Gastroesophageal sphincter (tissue), 4 donors: ENCODE data around the gene KIR2DL3. TPM values are rescaled to one million over a fixed set of nuclear protein-coding genes. Genes with fewer than 3 reads are reported as not detected.
"Not testable (repeated sequence)": the region's sequence is repeated elsewhere in the genome, so short reads cannot be mapped to it uniquely, and the experiment has no call there.

Source experiments
- ATAC-seq: fragments of 150-250 bp; one replicate; pipeline ENCODE4 v1.9.1; 2016; ENCODE audit warnings: mild to moderate bottlenecking, moderate library complexity
- H3K27ac ChIP-seq, 4 donors: fragments of 200-600 bp; sonication (generic) in 3 of 4; 1 replicate in 3 of 4; 2 replicates in 1 of 4; pipeline ENCODE4 v1.5.1; 2016 to 2019
- H3K27me3 ChIP-seq: fragments of 200-600 bp; sonication (generic); one replicate; pipeline ENCODE4 v1.5.1; 2019
- H3K36me3 ChIP-seq, 2 donors: fragments of 200-600 bp; sonication (generic); one replicate each; pipeline ENCODE4 v1.5.1; 2019; ENCODE audit warnings: control low read depth in 1 of 2
- H3K4me1 ChIP-seq, 3 donors: fragments of 200-600 bp; sonication (generic); 1 replicate in 2 of 3; 2 replicates in 1 of 3; pipeline ENCODE4 v1.5.1; 2016 to 2019; ENCODE audit warnings: control low read depth in 2 of 3
- H3K4me3 ChIP-seq, 2 donors: fragments of 200-600 bp; sonication (generic); one replicate each; pipeline ENCODE4 v1.5.1; 2019; ENCODE audit warnings: mild to moderate bottlenecking in 1 of 2, moderate library complexity in 1 of 2
- H3K9me3 ChIP-seq, 3 donors: fragments of 200-600 bp; sonication (generic); one replicate each; pipeline ENCODE4 v1.5.1; 2017 to 2019; ENCODE audit warnings: control low read depth in 2 of 3
- CTCF ChIP-seq, 4 experiments: fragments of 200-600 bp in 2 of 4; fragments of 450-650 bp in 2 of 4; sonication (generic) in 1 of 4; IDR thresholded peaks; one replicate each; pipeline ENCODE4 v1.5.1; 2017 to 2019; ENCODE audit warnings: antibody characterized with exemption in 4 of 4, mild to moderate bottlenecking in 2 of 4, moderate library complexity in 2 of 4
- EP300 ChIP-seq: sonication (generic); formaldehyde crosslinking; IDR thresholded peaks from one replicate; pipeline ENCODE4 v1.6.1; 2017; ENCODE audit warnings: antibody characterized with exemption, mild to moderate bottlenecking
- POLR2A ChIP-seq, 2 donors: fragments of 450-650 bp; IDR thresholded peaks; one replicate each; pipeline ENCODE4 v1.6.1; 2017; ENCODE audit warnings: antibody characterized with exemption in 2 of 2, mild to moderate bottlenecking in 2 of 2, moderate library complexity in 1 of 2
- POLR2AphosphoS5 ChIP-seq: sonication (generic); formaldehyde crosslinking; IDR thresholded peaks from one replicate; pipeline ENCODE4 v1.6.1; 2017; ENCODE audit warnings: antibody characterized with exemption
- WGBS, 2 donors: methylation state at CpG; one replicate each; pipeline ENCODE4 v1.1.5; 2018; ENCODE audit warnings: low coverage in 1 of 2; 5-methylcytosine and 5-hydroxymethylcytosine counted together
- total RNA-seq, 4 donors: library from RNA; depleted of rRNA; stranded (reverse); fragments of >200 nt; gene quantifications; one replicate each; pipeline ENCODE4 v1.1.0, GENCODE V29; 2016

The KIR2DL3 gene
- total RNA-seq, 4 donors from 2014 or later = 0.25 TPM; not detected in 3

GRCh38 chr19:54696766-54697165 is 41.5 kb upstream of the KIR2DL3 start:
- no peak for ATAC-seq
- H3K4me3 ChIP-seq = no peak overlapping the region
- no CpG with 5 or more reads among the region's 2 CpGs for WGBS, 2 donors
- H3K27me3 ChIP-seq = peaks cover 61% of the 10 kb centered on the region
- H3K9me3 ChIP-seq = no peaks in the 10 kb centered on the region
- no peaks in the 10 kb centered on the region for H3K36me3 ChIP-seq
- H3K4me1 ChIP-seq = no peaks in the 10 kb centered on the region
- no peak overlapping the region for H3K27ac ChIP-seq
- TF ChIP-seq EP300 (no peak), POLR2A (IDR thresholded peaks at IDR 0.05) (no peak), CTCF (IDR thresholded peaks at IDR 0.05) (no peak), POLR2AphosphoS5 (no peak)

GRCh38 chr19:54697716-54698115 is 40.6 kb upstream of the KIR2DL3 start:
- peaks cover 54% of the 10 kb centered on the region for H3K27me3 ChIP-seq

DNA sequence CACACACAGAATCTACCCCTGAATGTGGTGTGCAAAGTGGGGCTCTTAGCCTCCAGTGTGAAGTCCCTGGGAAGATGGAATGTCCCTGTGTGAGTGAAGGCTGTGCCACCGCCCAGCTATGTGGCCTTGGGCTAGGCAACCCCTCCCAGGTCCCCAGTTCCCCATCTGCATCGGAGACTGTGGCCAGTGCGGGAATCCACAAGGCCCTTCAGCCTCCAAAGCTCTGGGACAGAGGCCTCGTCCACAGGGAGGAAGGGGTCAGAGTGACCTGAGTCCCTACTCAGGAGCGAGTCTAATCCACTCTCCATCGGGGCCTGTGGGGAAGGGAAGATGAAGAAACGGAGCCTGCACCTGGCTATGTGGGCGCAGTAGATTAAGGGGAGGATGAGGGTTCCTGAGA is 33.4 kb upstream of the KIR2DL3 start:
- ATAC-seq = no peak
- no peak overlapping the region for H3K4me3 ChIP-seq
- H3K4me1 ChIP-seq = no peaks in the 10 kb centered on the region
- 80% methylated on average over 1 of the region's 8 CpGs; no CpG with 5 or more reads in 1 of the 2 donors for WGBS, 2 donors
- no peaks in the 10 kb centered on the region for H3K36me3 ChIP-seq
- peaks cover 37% of the 10 kb centered on the region for H3K27me3 ChIP-seq
- H3K9me3 ChIP-seq = peaks cover 0 to 18% (median 0%) of the 10 kb centered on the region in 3 donors
- no peak for TF ChIP-seq POLR2AphosphoS5
- TF ChIP-seq EP300 = no peak
- no peak for TF ChIP-seq POLR2A (IDR thresholded peaks at IDR 0.05)
- TF ChIP-seq CTCF (IDR thresholded peaks at IDR 0.05) = no peak
- H3K27ac ChIP-seq = no peak overlapping the region

More at GRCh38 chr19:54697716-54698115, 40.6 kb upstream of the KIR2DL3 start:
- no CpG with 5 or more reads among the region's 13 CpGs for WGBS, 2 donors
- not testable (repeated sequence) for H3K36me3 ChIP-seq, ATAC-seq, H3K27ac ChIP-seq, H3K4me3 ChIP-seq, H3K4me1 ChIP-seq, H3K9me3 ChIP-seq

DNA sequence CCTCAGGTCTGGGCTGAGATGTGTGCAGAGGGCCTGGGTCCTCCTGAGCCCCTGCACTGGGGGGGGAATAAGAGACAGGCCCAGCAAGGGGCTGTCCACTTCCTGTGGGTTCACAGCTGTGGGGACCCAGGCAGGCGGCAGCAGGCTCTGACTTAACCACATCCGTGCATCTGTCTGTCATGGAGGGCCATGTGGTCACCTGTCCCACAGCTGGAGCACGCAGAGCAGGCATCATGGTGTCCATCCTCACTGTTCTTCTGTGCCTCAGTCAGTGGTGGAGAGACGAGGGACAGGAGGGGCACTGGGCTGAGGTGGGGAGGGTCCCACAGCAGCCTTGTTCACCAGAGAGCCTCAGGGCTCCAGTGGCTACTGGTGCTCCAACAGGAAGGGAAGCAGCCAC is 30.4 kb upstream of the KIR2DL3 start:
- Histone ChIP-seq H3K27me3 (peaks cover 31% of the 10 kb centered on the region), H3K9me3 (peaks cover 0 to 16% (median 0%) of the 10 kb centered on the region in 3 donors), H3K36me3 (no peaks in the 10 kb centered on the region), H3K4me3 (no peak overlapping the region), H3K4me1 (no peaks in the 10 kb centered on the region), H3K27ac (no peak overlapping the region)
- ATAC-seq = no peak
- WGBS, 2 donors = no CpG with 5 or more reads among the region's 4 CpGs
- TF ChIP-seq EP300 (no peak), CTCF (IDR thresholded peaks at IDR 0.05) (no peak), POLR2A (IDR thresholded peaks at IDR 0.05) (no peak), POLR2AphosphoS5 (no peak)

- WGBS, 2 donors = 100% methylated on average over 1 of the region's 7 CpGs; no CpG with 5 or more reads in 1 of the 2 donors
These were observed 29.5 kb upstream of the KIR2DL3 start for GRCh38 chr19:54708781-54709180.

DNA sequence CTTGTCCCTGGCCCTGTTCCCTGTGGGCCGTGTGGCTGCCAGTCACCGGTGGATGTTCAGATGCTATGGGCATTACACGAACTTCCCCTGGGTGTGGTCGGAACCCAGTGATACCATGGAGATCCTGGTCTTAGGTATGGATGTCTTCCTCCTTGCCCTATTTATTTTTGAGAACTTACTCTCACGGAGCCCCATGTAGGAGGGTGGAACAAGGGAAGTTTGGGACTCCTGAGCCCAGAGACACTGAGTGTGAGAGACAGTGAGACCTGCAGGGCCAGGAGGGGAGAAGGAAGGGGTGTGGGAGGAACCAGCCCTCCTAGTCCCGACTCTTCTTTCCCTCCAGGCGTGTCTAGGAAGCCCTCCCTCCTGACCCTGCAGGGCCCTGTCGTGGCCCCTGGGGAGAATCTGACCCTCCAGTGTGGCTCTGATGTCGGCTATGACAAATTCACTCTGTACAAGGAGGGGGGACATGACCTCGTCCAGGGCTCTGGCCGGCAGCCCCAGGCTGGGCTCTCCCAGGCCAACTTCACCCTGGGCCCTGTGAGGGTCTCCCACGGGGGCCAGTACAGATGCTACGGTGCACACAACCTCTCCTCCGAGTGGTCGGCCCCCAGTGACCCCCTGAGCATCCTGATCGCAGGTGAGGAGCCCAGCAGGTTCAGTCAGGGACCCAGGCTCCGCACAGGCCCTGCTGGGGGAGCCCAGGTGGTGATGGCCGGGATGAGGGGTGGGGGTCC is 28.9 kb upstream of the KIR2DL3 start:
- H3K36me3 ChIP-seq = no peaks in the 10 kb centered on the region
- H3K27ac ChIP-seq = no peak overlapping the region
- TF ChIP-seq EP300 (no peak), POLR2A (IDR thresholded peaks at IDR 0.05) (no peak), POLR2AphosphoS5 (no peak), CTCF (IDR thresholded peaks at IDR 0.05) (no peak)
- H3K4me1 ChIP-seq = no peaks in the 10 kb centered on the region
- 20% methylated on average over 1 of the region's 18 CpGs; no CpG with 5 or more reads in 1 of the 2 donors for WGBS, 2 donors
- ATAC-seq = no peak
- peaks cover 0 to 2% (median 0%) of the 10 kb centered on the region in 3 donors for H3K9me3 ChIP-seq
- H3K4me3 ChIP-seq = no peak overlapping the region
- H3K27me3 ChIP-seq = peaks cover 31% of the 10 kb centered on the region

More at GRCh38 chr19:54708781-54709180, 29.5 kb upstream of the KIR2DL3 start:
- no peak for ATAC-seq
- H3K27me3 ChIP-seq = peaks cover 37% of the 10 kb centered on the region
- H3K9me3 ChIP-seq = peaks cover 0 to 8% (median 0%) of the 10 kb centered on the region in 3 donors
- no peak overlapping the region for H3K27ac ChIP-seq
- TF ChIP-seq POLR2AphosphoS5 (no peak), POLR2A (IDR thresholded peaks at IDR 0.05) (no peak)
- H3K4me3 ChIP-seq = no peak overlapping the region
- H3K36me3 ChIP-seq = no peaks in the 10 kb centered on the region
- no peaks in the 10 kb centered on the region for H3K4me1 ChIP-seq

DNA sequence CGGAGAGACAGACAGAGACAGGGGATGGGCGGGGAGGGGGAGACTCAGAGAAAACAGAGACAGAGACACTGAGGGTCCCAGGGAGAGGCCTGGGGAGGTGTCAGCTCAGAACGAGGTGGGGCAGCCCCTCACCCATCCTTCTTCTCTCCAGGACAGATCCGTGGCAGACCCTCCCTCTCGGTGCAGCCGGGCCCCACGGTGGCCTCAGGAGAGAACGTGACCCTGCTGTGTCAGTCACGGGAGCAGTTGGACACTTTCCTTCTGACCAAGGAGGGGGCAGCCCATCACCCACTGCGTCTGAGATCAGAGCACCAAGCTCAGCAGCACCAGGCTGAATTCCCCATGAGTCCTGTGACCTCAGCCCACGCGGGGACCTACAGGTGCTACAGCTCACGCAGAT is 28.4 kb upstream of the KIR2DL3 start:
- H3K4me3 ChIP-seq, H3K36me3 ChIP-seq, ATAC-seq, H3K4me1 ChIP-seq, H3K27ac ChIP-seq, H3K9me3 ChIP-seq: not testable (repeated sequence)
- peaks cover 29% of the 10 kb centered on the region for H3K27me3 ChIP-seq
- WGBS, 2 donors = 40% methylated on average over 1 of the region's 13 CpGs; no CpG with 5 or more reads in 1 of the 2 donors
